ELF-1 (cell line): ENCODE measurements around the gene BSCL2.
"Not testable (repeated sequence)": the region's sequence is repeated elsewhere in the genome, so short reads cannot be mapped to it uniquely, and the experiment has no call there.

ENCODE experiments used
- DNase-seq: peaks from one replicate; pipeline ENCODE4 v3.0.0-alpha.2; 2016; ENCODE audit warnings: low read depth, low spot score

BSCL2 gene

GRCh38 chr11:62719302-62719978 lies 12.2 kb upstream of the BSCL2 start:
- DNase-seq, result no peak

GRCh38 chr11:62716816-62717215 lies 9.6 kb upstream of the BSCL2 start:
- no peak for DNase-seq

GRCh38 chr11:62716206-62716605 lies 9.0 kb upstream of the BSCL2 start:
- no peak for DNase-seq

- no peak for DNase-seq
These were observed 8.2 kb upstream of the BSCL2 start for GRCh38 chr11:62715150-62716130.

GRCh38 chr11:62713343-62713742 lies 6.1 kb upstream of the BSCL2 start:
- peak; percentile 34 for DNase-seq

- no peak for DNase-seq
These were observed 5.6 kb upstream of the BSCL2 start for GRCh38 chr11:62712861-62713260.

- DNase-seq, result no peak
These were observed 5.1 kb upstream of the BSCL2 start for GRCh38 chr11:62712276-62712812.

- DNase-seq, result no peak
These were observed 2.7 kb upstream of the BSCL2 start for GRCh38 chr11:62710001-62710345.

- peak; percentile 98 for DNase-seq
These were observed 2.2 kb upstream of the BSCL2 start for GRCh38 chr11:62709247-62710000.

GRCh38 chr11:62708793-62709192 lies 1.6 kb upstream of the BSCL2 start:
- no peak for DNase-seq

- no peak for DNase-seq
These were observed 1.2 kb upstream of the BSCL2 start for GRCh38 chr11:62708392-62708791.

GRCh38 chr11:62706850-62707247 lies 375 bp downstream of the BSCL2 start:
- no peak for DNase-seq

GRCh38 chr11:62705880-62706849 lies 1.1 kb downstream of the BSCL2 start:
- peak; percentile 95 for DNase-seq

GRCh38 chr11:62705413-62705812 lies 1.8 kb downstream of the BSCL2 start:
- DNase-seq, result no peak

GRCh38 chr11:62703921-62704320 lies 3.3 kb downstream of the BSCL2 start:
- DNase-seq, result not testable (repeated sequence)

- no peak for DNase-seq
These were observed 5.0 kb downstream of the BSCL2 start for GRCh38 chr11:62702246-62702645.

GRCh38 chr11:62694455-62695167 lies 12.6 kb downstream of the BSCL2 start:
- peak; percentile 84 for DNase-seq

GRCh38 chr11:62693624-62694023 lies 13.6 kb downstream of the BSCL2 start:
- not testable (repeated sequence) for DNase-seq

GRCh38 chr11:62689421-62690183 lies 17.6 kb downstream of the BSCL2 start, which contains the start of gene LRRN4CL:
Gene LRRN4CL (minus strand): TSS chr11:62689530. CDS start chr11:62688508, 1,022 bp downstream.
- no peak for DNase-seq
